RWPE2 (cell line): ENCODE results near the gene ADAMTSL1.

ENCODE experiments used
- ATAC-seq: fragments of 200-7000 bp; cut with Tn5 transposase; 3 replicates; pipeline ENCODE4 v1.9.1; 2021; ENCODE audit warnings: low read depth
- DNase-seq: peaks from one replicate; pipeline ENCODE4 v3.0.0-alpha.2; 2020; ENCODE audit warnings: low spot score
- H3K27ac ChIP-seq: fragments of 450-650 bp; 2 replicates; pipeline ENCODE4 v1.5.1; 2017; ENCODE audit warnings: mild to moderate bottlenecking; ENCODE audit not compliant: poor library complexity, severe bottlenecking
- H3K27me3 ChIP-seq: fragments of 250-450 bp; sonication (Bioruptor Pico); 2 replicates; pipeline ENCODE4 v1.5.1; 2021; ENCODE audit warnings: mild to moderate bottlenecking, moderate library complexity; ENCODE audit not compliant: insufficient read depth, poor library complexity, severe bottlenecking
- H3K36me3 ChIP-seq: fragments of 250-450 bp; sonication (Bioruptor Pico); 2 replicates; pipeline ENCODE4 v1.5.1; 2020; ENCODE audit warnings: low read depth, mild to moderate bottlenecking, moderate library complexity
- H3K4me1 ChIP-seq: fragments of 250-450 bp; sonication (Bioruptor Pico); 2 replicates; pipeline ENCODE4 v1.5.1; 2021; ENCODE audit warnings: mild to moderate bottlenecking, moderate library complexity; ENCODE audit not compliant: insufficient read depth, poor library complexity, severe bottlenecking
- H3K4me3 ChIP-seq: fragments of 250-450 bp; sonication (Bioruptor Pico); 2 replicates; pipeline ENCODE4 v1.5.1; 2021; ENCODE audit warnings: mild to moderate bottlenecking, moderate library complexity; ENCODE audit not compliant: severe bottlenecking
- H3K9me3 ChIP-seq: fragments of 250-450 bp; sonication (Bioruptor Pico); 2 replicates; pipeline ENCODE4 v1.5.1; 2021; ENCODE audit warnings: mild to moderate bottlenecking, moderate library complexity; ENCODE audit not compliant: severe bottlenecking
- CTCF ChIP-seq: fragments of 450-650 bp; IDR thresholded peaks from one replicate; pipeline ENCODE4 v1.5.1; 2017; ENCODE audit warnings: mild to moderate bottlenecking, moderate library complexity; ENCODE audit not compliant: poor library complexity, severe bottlenecking

ADAMTSL1 gene

GRCh38 chr9:18707489-18708205 is 233.7 kb downstream of the ADAMTSL1 start:
- TF ChIP-seq CTCF = no peak
- Histone ChIP-seq H3K4me3 (no peak overlapping the region), H3K4me1 (no peaks in the 10 kb centered on the region), H3K27me3 (no peaks in the 10 kb centered on the region), H3K27ac (no peak overlapping the region), H3K36me3 (no peaks in the 10 kb centered on the region), H3K9me3 (no peaks in the 10 kb centered on the region)
- no peak for DNase-seq
- no peak for ATAC-seq

GRCh38 chr9:18708429-18708828 is 234.5 kb downstream of the ADAMTSL1 start:
- Histone ChIP-seq H3K9me3 (no peaks in the 10 kb centered on the region), H3K4me1 (no peaks in the 10 kb centered on the region), H3K4me3 (no peak overlapping the region), H3K27me3 (no peaks in the 10 kb centered on the region), H3K36me3 (no peaks in the 10 kb centered on the region), H3K27ac (no peak overlapping the region)
- ATAC-seq (no peak), DNase-seq (no peak)
- TF ChIP-seq CTCF = no peak

- Histone ChIP-seq H3K4me1 (no peaks in the 10 kb centered on the region), H3K36me3 (no peaks in the 10 kb centered on the region), H3K4me3 (no peak overlapping the region), H3K27ac (no peak overlapping the region), H3K9me3 (no peaks in the 10 kb centered on the region), H3K27me3 (no peaks in the 10 kb centered on the region)
- no peak for TF ChIP-seq CTCF
- DNase-seq (no peak), ATAC-seq (no peak)
Observed at GRCh38 chr9:18710065-18710464, 236.1 kb downstream of the ADAMTSL1 start.

- DNase-seq (no peak), ATAC-seq (no peak)
- no peaks in the 10 kb centered on the region for H3K27me3 ChIP-seq
- no peaks in the 10 kb centered on the region for H3K36me3 ChIP-seq
- H3K27ac ChIP-seq = no peak overlapping the region
- H3K9me3 ChIP-seq = no peaks in the 10 kb centered on the region
- TF ChIP-seq CTCF = no peak
- no peaks in the 10 kb centered on the region for H3K4me1 ChIP-seq
- H3K4me3 ChIP-seq = no peak overlapping the region
Observed at GRCh38 chr9:18717759-18718158, 243.8 kb downstream of the ADAMTSL1 start.

GRCh38 chr9:18718393-18718792 is 244.4 kb downstream of the ADAMTSL1 start:
- DNase-seq (no peak), ATAC-seq (no peak)
- Histone ChIP-seq H3K9me3 (no peaks in the 10 kb centered on the region), H3K27me3 (no peaks in the 10 kb centered on the region), H3K27ac (no peak overlapping the region), H3K36me3 (no peaks in the 10 kb centered on the region), H3K4me1 (no peaks in the 10 kb centered on the region), H3K4me3 (no peak overlapping the region)
- TF ChIP-seq CTCF = no peak
